ENCODE results near the gene ARHGDIB. TPM values are rescaled to one million over a fixed set of nuclear protein-coding genes. Genes with fewer than 3 reads are reported as not detected.
A peak's percentile ranks its signal among the peaks of the same experiment; 100 is the strongest.

The ARHGDIB gene
- total RNA-seq, 1 experiment from 2014 or later = 4.3 TPM

DNA sequence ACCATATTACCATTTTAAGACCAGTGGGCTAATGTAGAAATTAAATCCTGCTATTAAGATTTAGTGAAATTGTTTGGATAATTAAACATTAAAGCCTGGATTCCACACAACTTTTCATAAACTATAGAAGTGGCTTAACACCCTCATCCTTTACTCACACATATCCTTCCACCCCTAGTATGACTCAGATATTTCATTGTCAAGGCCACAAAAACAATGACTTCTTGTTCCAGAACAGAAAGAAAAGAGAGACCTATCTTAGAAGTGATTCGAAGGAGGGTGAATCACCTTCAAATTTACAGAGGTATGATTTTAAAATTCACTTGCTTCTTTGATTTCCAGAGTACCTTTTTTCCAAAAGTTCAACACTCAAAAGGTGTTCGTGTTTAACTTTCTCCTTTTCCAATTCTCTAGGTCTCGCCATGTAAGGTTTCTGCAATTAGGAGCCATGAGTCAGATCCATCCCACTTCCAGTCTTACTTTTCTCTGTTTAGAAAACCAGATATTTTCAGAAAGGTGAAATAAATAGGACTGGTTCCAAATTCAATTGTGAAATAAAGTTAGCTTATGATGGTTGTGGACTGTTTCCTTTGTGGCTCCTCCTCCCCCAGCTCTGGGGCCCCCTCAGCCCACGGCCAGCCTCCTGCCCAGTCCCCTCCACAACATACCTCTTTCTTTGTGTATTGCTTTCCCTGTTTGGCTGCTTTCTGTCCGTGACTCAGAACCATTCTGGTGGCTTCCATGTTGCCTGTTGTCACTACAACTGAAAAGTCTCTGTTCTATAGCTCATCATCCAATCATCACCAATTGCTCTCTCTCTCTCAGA, 51.1 kb downstream of the ARHGDIB start:
- Histone ChIP-seq H3K9me3 (ENCODE audit: control insufficient read depth in 1 of 2, insufficient read depth in 1 of 2, low read depth in 1 of 2, low read length in 2 of 2) (no peaks in the 10 kb centered on the region), H3K9me2 (ENCODE audit: insufficient read depth) (no peaks in the 10 kb centered on the region), H2AFZ (ENCODE audit: low read depth, low read length, poor library complexity, severe bottlenecking) (peak overlapping the region; percentile 5), H3K27me3 (ENCODE audit: insufficient read depth, low read length) (no peaks in the 10 kb centered on the region), H3K27ac (ENCODE audit: low read depth, low read length) (peak overlapping the region; percentile 53), H3K4me2 (ENCODE audit: low read length) (peak overlapping the region; percentile 27), H3K9ac (ENCODE audit: low read length) (no peak overlapping the region), H3K36me3 (ENCODE audit: control insufficient read depth in 1 of 2, insufficient read depth in 2 of 2, low read length in 2 of 2) (no peaks in the 10 kb centered on the region), H3K4me3 (replicated peaks in 1 of 2; ENCODE audit: low read depth in 1 of 2, low read length in 2 of 2) (no peak overlapping the region), H3K4me1 (ENCODE audit: control insufficient read depth in 1 of 2, insufficient read depth in 2 of 2, low read length in 2 of 2) (peaks cover 0 to 36% of the 10 kb centered on the region in 2 experiments; a peak in 3 of 4 replicates), H3K79me2 (ENCODE audit: insufficient read depth, low read length) (no peaks in the 10 kb centered on the region), H4K20me1 (ENCODE audit: insufficient read depth) (no peaks in the 10 kb centered on the region)
- ChIA-PET CTCF (no interaction called here), RAD21 (ENCODE audit: low non-redundant PET in 1 of 2, low total read pairs in 2 of 2, uncharacterized antibody in 2 of 2, unreplicated experiment in 2 of 2) (no interaction called here), POLR2A (no interaction called here)
- peak; percentile 69 for ATAC-seq
- intact Hi-C loops (cut with micrococcal nuclease) = no loop called here
- BruUV-seq (replicated peaks) = no TSS peak
- TF ChIP-seq, protein P1, sequence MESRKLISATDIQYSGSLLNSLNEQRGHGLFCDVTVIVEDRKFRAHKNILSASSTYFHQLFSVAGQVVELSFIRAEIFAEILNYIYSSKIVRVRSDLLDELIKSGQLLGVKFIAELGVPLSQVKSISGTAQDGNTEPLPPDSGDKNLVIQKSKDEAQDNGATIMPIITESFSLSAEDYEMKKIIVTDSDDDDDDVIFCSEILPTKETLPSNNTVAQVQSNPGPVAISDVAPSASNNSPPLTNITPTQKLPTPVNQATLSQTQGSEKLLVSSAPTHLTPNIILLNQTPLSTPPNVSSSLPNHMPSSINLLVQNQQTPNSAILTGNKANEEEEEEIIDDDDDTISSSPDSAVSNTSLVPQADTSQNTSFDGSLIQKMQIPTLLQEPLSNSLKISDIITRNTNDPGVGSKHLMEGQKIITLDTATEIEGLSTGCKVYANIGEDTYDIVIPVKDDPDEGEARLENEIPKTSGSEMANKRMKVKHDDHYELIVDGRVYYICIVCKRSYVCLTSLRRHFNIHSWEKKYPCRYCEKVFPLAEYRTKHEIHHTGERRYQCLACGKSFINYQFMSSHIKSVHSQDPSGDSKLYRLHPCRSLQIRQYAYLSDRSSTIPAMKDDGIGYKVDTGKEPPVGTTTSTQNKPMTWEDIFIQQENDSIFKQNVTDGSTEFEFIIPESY (IDR thresholded peaks at IDR 0.05; ENCODE audit: extremely low read depth, insufficient replicate concordance, low read length) = no peak
- TF ChIP-seq TCF7L2 (IDR thresholded peaks at IDR 0.05; ENCODE audit: borderline replicate concordance, extremely low read depth, insufficient read depth, insufficient read length) = peak; percentile 45
- peak; percentile 69; the same call in 1 of the 2 replicates for TF ChIP-seq CBX3 (IDR thresholded peaks at IDR 0.05; ENCODE audit: low read depth)
- TF ChIP-seq, protein P2, sequence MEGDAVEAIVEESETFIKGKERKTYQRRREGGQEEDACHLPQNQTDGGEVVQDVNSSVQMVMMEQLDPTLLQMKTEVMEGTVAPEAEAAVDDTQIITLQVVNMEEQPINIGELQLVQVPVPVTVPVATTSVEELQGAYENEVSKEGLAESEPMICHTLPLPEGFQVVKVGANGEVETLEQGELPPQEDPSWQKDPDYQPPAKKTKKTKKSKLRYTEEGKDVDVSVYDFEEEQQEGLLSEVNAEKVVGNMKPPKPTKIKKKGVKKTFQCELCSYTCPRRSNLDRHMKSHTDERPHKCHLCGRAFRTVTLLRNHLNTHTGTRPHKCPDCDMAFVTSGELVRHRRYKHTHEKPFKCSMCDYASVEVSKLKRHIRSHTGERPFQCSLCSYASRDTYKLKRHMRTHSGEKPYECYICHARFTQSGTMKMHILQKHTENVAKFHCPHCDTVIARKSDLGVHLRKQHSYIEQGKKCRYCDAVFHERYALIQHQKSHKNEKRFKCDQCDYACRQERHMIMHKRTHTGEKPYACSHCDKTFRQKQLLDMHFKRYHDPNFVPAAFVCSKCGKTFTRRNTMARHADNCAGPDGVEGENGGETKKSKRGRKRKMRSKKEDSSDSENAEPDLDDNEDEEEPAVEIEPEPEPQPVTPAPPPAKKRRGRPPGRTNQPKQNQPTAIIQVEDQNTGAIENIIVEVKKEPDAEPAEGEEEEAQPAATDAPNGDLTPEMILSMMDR (IDR thresholded peaks at IDR 0.05 in 2 of 3, conservative IDR thresholded peaks at IDR 0.05 in 1 of 3; ENCODE audit: borderline replicate concordance in 1 of 3, insufficient read depth in 1 of 3, low read depth in 2 of 3, low read length in 2 of 3) = no peak
- TF ChIP-seq JUND (IDR thresholded peaks at IDR 0.05) = peak; percentile 72
- TF ChIP-seq, protein P3, sequence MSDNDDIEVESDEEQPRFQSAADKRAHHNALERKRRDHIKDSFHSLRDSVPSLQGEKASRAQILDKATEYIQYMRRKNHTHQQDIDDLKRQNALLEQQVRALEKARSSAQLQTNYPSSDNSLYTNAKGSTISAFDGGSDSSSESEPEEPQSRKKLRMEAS (IDR thresholded peaks at IDR 0.05) = no peak
- peak; percentile 63 for TF ChIP-seq SP1 (IDR thresholded peaks at IDR 0.05; ENCODE audit: low read depth)
- TF ChIP-seq CEBPB (IDR thresholded peaks at IDR 0.05; ENCODE audit: low read depth) = peak; percentile 69; the same call in 1 of the 2 replicates
- peak; percentile 68 for TF ChIP-seq FOSL1 (IDR thresholded peaks at IDR 0.05; ENCODE audit: low read depth)
- no peak for TF ChIP-seq ELF1 (IDR thresholded peaks at IDR 0.05; ENCODE audit: borderline replicate concordance, low read depth)
- TF ChIP-seq POLR2A (IDR thresholded peaks at IDR 0.05; ENCODE audit: borderline replicate concordance, extremely low read depth, insufficient read depth, insufficient read length) = no peak
- no peak for TF ChIP-seq SRF (IDR thresholded peaks at IDR 0.05; ENCODE audit: low read depth)
- peak; percentile 55 for DNase-seq (ENCODE audit: low read depth, low spot score)
